HG03064 (cell line): Measurements from ENCODE around the gene GPR39.

ENCODE experiments used
- ATAC-seq: cut with Tn5 transposase; IDR thresholded peaks from one replicate; pipeline ENCODE4 v1.9.1; 2021; ENCODE audit warnings: low read depth; ENCODE audit not compliant: unreplicated experiment

The GPR39 gene

GRCh38 chr2:132664096-132664495 is 247.5 kb downstream of the GPR39 start:
- ATAC-seq = no peak

DNA sequence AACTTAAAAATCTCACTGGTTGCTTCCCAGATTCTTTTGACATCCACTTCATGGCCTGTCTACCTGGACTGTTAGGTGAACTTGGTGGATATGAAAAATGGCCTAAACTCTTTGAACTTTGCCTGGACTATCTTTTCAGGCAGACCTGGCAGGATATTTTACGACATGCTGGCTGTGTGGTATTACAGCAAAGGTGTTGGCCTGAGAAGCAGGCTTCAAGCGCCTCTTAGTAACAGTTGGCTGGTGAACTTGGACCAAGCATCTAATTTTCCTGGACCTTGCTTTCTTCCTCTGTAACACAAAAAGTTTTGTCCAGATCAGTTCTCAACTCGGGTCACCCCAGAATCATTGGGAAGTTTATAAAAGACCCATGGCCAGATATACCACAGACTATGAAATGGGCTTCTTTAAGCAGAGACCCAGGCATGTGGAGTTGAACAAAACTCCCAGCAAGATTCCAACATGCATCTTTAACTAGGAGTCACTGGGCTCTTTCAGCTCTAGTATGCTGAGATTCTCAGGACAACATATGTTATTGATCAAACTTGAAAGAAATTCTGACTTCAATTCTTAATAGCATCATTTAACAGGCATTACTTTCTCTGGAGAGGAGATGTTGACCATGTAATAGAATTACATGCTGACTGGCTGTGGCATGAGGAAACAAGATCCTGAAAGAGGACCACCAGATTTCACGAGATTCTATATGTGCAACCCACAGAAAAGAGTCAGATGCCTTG is 249.0 kb downstream of the GPR39 start:
- ATAC-seq = no peak

DNA sequence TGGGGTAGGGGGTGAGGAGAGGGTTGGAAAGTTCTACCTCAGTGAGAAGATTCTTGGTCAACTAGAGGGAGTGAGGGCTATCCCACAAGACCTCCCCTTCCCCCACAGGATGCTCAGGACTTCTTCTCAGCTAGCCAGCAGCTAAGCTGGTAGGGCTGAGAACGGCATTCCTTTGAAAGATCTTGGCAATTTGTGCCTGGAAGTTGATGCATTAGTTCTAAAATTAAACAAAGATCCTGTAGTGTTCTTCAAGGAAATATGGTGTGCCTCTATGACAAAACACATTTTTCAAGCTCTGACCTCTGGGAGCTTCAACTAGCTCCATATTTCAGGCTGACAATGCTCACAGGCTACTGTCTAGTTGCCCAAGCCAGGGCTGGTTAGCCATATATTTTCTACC is 251.1 kb downstream of the GPR39 start:
- ATAC-seq = no peak

- no peak for ATAC-seq
Measured at GRCh38 chr2:132668189-132668823, 251.7 kb downstream of the GPR39 start.

DNA sequence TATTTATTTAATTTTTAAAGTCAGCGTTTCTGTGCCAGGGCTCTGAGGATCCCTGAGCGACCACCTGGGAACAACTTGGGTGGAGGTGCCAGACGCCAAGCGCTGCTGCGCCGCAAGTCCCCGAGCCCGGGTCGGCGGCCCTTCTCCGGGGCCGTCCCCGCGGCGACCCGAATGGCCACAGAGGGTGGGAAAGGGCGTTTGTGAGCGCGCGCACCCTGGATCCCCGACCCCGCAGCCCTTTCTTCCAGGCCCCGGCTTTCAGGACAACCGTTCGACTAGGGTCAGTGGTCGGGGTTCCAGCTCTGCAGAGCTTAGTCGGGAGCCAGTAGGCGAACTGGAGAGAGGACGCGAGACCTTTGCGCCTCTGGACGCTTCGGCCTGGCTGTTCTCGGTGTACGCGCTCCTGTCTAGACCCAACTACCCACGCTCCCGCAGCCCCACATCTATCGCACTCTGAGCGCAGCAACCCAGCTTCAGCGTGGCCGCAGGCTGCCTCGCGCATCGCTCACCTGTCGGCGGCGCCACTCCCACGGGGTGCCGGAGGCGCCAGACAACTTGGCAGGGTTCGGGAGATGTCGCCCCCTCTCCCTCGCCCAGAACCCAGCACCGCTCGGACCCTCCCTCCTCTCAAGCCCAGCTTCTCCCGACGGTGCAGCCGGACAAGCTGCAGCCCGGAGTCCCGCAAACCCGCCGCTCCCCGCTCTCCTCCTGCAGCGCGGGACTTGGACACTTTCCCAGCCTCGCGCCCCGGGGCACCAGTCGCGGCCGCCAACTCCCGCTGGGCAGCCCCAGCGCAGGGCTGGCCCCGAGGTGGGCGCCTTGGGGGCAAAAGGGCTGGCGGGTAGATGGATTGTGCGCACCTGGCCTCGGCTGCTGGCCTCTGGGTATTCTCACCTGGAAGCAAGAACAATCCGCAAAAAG is 252.6 kb downstream of the GPR39 start:
- no peak for ATAC-seq

- ATAC-seq = no peak
Measured at GRCh38 chr2:132669908-132670495, 253.4 kb downstream of the GPR39 start, which contains the start of gene LYPD1. TSS of gene LYPD1 (minus strand) at chr2:132670205. CDS start at chr2:132669932, 273 bp downstream.

GRCh38 chr2:132670496-132671150 is 254.0 kb downstream of the GPR39 start:
- no peak for ATAC-seq

DNA sequence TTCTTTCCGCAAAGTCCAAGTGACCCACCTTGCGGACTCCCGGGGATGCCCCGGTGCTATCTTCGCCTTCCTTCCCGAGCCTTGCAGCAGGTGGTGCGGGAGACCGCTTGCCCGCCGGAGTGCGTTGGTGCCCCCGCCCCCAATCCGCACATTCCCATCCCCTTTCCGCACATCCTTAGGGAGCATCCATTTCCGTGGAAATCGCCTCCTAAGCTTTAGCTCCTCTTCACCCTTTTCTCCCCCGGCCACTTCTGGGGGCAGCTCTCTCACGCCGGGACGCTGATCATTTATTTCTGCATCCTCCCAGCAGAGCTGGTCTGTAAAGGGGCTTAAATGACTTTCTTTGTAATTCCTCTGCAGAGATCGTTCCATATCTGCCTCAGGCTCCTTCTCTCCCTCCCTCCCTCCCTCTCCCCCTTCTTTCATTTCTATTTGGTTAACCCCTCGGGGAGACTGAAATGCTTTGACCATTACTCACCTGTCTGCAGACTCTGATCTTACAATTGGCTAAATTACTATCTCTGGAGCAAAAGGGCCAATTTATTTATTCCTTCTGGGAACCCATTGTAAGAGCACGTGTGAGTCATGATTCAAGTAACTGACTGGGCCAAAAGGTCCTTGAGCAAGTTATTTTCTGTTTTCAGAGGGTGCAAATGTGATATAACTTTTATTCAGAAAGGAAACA is 254.7 kb downstream of the GPR39 start:
- no peak for ATAC-seq

- no peak for ATAC-seq
Measured at GRCh38 chr2:132676999-132677398, 260.4 kb downstream of the GPR39 start.

DNA sequence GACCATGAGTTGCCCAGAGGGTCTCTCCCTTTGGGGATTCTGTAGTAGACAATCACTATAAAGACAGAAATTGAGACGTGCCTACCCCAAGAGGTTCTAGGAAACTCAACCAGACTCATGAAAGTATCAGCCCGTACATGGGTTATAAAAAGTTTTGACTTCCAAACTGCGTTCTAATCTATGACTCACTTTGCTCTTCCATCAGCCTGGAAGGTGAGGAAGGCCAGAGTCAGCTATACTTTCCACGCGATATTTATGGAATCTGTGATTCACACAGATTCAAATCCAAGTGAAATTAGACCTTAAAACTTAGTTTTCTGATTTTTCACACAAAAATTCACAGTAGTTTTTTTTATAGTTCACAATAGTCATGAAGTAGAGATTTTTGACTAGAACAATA is 261.1 kb downstream of the GPR39 start:
- no peak for ATAC-seq

DNA sequence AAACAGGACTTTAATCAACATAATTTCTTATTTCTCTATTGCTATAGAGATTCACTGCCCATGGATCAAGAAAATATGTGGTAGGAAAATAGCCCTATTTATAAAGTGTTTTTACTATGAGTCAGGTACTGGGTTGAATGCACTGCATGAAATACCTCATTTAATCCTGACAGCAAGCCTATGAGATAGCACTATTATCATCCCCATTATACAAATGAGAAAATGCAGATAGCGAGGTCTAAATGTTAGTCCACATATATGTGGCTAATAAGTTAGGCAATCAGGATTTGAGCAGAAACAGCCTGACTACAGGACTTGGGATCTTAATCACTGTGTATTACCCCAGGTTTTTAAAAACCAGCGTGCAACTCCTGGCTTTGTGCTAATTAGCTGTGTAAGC is 261.9 kb downstream of the GPR39 start:
- ATAC-seq = no peak

DNA sequence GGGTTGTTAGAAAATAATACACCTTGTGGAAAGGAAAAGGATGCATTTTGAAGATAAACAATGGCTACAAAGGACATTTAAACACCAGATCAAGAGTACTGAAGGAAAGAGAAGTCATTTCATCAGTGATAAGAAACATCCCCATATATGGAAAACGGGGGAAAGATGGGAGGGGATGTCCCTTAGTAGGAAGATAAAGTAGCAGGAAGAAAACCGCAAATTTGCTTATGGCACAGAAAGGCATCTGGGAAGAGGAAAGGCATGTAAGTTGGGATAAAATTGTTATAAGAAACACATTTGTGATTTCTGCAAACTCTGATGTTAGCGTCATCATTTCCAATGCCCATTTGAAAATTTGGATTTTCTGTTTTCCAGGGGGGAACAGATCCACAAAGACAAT is 263.9 kb downstream of the GPR39 start:
- ATAC-seq = no peak

- ATAC-seq = no peak
Measured at GRCh38 chr2:132681766-132682165, 265.2 kb downstream of the GPR39 start.

DNA sequence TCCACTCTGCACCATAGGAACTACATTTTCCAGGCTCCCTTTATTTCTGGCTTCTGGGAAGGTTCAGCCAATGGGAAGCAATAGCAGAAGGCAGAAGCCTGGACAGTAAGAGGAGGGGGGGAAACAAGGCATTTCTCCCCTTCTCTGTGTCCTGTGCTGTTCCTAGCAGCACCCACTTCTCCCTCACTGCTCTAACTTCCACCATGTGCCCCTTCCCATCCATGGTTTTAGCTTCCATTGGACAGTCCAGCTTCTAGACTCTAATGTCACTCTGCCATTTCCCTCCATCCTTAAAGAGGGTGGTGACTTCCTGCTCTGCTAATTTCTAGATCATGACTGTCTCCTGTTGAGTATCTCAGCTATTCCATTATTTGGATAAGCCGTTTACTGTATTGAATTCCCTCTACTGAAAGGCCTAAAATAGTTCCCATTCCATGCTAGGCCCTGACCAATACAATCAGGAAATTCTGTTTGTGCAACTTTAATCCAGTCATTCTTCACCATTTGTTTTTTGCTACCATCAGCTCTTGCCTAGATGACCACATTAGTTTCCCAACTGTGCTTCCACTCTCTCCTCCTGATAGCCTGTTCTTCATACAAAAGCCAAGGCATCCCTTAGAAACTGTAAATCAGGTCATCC is 274.2 kb downstream of the GPR39 start:
- ATAC-seq = no peak

- no peak for ATAC-seq
Measured at GRCh38 chr2:132691556-132691955, 275.0 kb downstream of the GPR39 start.

DNA sequence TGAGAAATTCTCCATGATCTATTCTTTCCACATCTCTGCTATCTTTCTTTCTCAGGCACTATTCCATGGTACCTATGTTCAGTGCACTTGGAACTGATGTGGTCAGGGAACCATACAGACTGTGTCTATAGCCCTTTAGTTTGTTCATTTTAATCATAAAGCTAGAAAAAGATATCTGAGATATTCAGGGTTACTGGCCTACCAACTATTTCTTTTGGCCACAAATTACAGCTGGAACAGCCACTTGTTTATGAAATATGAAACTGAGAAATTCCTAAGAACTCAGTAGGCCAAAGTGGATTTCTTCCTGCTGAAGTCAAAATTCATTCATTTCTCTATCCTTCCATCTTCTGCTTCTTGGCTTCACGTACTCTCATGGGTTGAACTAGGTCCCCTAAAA is 276.2 kb downstream of the GPR39 start:
- no peak for ATAC-seq
